ENCODE measurements around the gene NKAP. TPM values are rescaled to one million over a fixed set of nuclear protein-coding genes. Genes with fewer than 3 reads are reported as not detected.

Gene NKAP
- total RNA-seq = 10 to 100 TPM; 14.7 to 20.0 (median 15.4) TPM
- total RNA-seq (2013) = 10.0 TPM

DNA sequence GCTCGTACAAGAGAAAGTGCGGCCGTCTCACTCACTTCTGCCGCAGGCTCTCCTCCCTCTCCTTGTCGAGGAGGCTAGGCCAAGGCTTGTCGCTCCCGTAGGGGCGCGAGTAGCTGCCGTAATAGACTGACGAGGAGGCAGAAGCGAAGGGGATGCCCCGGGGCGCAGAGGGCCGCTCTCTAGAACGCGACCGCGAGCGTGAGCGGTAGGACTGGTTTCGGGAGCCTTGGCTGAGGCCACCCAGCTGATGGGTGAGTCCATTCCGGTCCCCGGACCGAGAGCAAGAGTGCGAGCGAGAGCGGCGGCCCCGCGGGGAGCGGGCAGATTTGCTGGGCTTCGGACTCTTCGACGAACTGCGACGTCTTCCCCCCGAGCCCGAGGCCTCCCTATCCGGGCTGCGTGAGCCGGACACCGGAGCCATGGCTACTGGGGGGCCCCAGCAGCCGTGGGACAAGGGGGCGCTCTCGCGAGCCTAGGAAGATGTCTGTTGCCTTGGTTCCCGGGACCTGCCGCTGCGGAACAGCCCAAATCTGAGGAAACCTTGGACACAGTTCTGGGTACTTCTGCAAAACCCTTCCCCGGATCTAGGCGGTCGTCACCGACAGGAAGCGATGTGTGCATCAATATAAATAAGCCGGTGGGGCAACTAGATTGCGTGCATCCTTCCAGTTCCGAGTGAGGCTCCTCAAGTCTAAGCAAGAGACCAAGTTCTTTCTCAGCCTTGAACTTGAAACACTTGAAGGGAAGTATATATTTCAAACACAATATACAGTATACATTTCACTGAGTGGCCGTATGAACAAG lies at the start of gene NKAP:
TSS of gene NKAP (minus strand) at position 567 of the 804 bp plus-strand sequence. CDS start at position 421, 146 bp downstream.
- intact Hi-C loops (cut with micrococcal nuclease) = no loop called here
- TF ChIP-seq, protein P1, sequence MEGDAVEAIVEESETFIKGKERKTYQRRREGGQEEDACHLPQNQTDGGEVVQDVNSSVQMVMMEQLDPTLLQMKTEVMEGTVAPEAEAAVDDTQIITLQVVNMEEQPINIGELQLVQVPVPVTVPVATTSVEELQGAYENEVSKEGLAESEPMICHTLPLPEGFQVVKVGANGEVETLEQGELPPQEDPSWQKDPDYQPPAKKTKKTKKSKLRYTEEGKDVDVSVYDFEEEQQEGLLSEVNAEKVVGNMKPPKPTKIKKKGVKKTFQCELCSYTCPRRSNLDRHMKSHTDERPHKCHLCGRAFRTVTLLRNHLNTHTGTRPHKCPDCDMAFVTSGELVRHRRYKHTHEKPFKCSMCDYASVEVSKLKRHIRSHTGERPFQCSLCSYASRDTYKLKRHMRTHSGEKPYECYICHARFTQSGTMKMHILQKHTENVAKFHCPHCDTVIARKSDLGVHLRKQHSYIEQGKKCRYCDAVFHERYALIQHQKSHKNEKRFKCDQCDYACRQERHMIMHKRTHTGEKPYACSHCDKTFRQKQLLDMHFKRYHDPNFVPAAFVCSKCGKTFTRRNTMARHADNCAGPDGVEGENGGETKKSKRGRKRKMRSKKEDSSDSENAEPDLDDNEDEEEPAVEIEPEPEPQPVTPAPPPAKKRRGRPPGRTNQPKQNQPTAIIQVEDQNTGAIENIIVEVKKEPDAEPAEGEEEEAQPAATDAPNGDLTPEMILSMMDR (IDR thresholded peaks at IDR 0.05) = no peak
- Mint-ChIP-seq H3K9me3 (no peaks in the 10 kb centered on the region), H3K27ac (peak within 1 kb of the TSS; percentile 90 to 94), H3K36me3 (no peaks in the 10 kb centered on the region), H3K4me1 (peaks cover 19 to 21% of the 10 kb centered on the region in 2 donors), H3K27me3 (ENCODE audit: low read depth in 2 of 2) (peaks cover under 1 to 10% of the 10 kb centered on the region in 2 donors), H3K4me3 (peak within 1 kb of the TSS; percentile 91)
- peak; percentile 85 to 95 (median 85) for ATAC-seq
- Histone ChIP-seq H3K36me3 (ENCODE audit: control insufficient read depth, insufficient read depth, low read length) (no peaks in the 10 kb centered on the region), H3K27me3 (ENCODE audit: control insufficient read depth, insufficient read depth, low read length) (no peaks in the 10 kb centered on the region), H3K9me3 (ENCODE audit: control insufficient read depth, insufficient read depth, low read length) (no peaks in the 10 kb centered on the region), H3K4me1 (ENCODE audit: control insufficient read depth, insufficient read depth, low read length) (peaks cover 20% of the 10 kb centered on the region), H3K27ac (ENCODE audit: low read length) (peak within 1 kb of the TSS; percentile 92), H3K4me3 (ENCODE audit: low read length) (peak within 1 kb of the TSS; percentile 82)
- DNase-seq = peak; percentile 75 to 91
- WGBS (ENCODE audit: insufficient coverage) = under 1% methylated on average over 58 of the region's 59 CpGs

DNA sequence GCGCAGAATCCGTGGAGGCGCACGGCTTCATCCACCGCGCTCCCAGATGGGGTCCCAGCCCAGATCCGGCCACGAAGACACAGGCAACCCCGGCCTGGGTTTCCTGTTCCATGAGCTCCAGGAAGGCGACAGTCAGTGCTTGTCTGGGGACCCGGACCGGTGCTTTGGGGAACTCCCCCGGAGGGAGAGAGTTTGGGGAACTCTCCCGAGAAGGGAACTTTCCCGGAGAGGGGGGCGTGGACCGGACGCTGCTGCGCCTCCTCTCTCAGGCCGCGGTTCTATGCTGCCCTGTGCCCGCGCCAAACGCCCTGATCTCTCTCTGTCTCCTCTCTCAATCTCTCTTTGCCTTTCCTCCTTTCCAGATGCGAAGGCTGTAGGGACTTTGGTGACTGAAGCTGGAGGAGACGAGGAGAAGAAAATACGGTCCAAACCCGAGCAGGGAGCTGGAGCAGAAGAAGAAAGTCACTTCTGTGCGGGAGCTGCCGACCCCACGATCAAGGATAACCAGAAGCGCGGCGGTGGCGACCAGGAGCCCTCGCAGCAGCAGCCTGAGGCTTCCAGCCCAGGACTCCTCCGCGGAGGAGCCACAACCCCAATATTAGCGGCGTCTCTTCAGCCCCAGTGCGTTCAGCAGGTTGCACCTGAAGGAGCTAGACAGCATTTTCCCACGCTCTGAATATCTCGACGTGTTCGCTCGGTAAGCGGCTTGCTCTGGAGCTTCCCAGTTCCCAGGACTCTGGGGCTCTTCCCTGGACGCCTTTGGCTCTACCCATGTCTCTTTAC lies 47.6 kb upstream of the NKAP start:
- no peaks in the 10 kb centered on the region for H3K36me3 Mint-ChIP-seq
- 2% methylated on average over 38 of the region's 48 CpGs for WGBS (ENCODE audit: insufficient coverage)
- Histone ChIP-seq H3K4me3 (ENCODE audit: low read length) (no peak overlapping the region), H3K36me3 (ENCODE audit: control insufficient read depth, insufficient read depth, low read length) (no peaks in the 10 kb centered on the region), H3K4me1 (ENCODE audit: control insufficient read depth, insufficient read depth, low read length) (peaks cover 24% of the 10 kb centered on the region), H3K27me3 (ENCODE audit: control insufficient read depth, insufficient read depth, low read length) (peaks cover 26% of the 10 kb centered on the region), H3K9me3 (ENCODE audit: control insufficient read depth, insufficient read depth, low read length) (no peaks in the 10 kb centered on the region), H3K27ac (ENCODE audit: low read length) (no peak overlapping the region)
- peak overlapping the region; percentile 53 for H3K4me3 Mint-ChIP-seq
- intact Hi-C loops (cut with micrococcal nuclease) = no loop called here
- DNase-seq (no peak), ATAC-seq (peak in 1 of 3 donors; percentile 13)
- peaks cover 0 to 9% of the 10 kb centered on the region in 2 donors for H3K4me1 Mint-ChIP-seq
- no peaks in the 10 kb centered on the region for H3K9me3 Mint-ChIP-seq
- H3K27ac Mint-ChIP-seq = no peak overlapping the region
- TF ChIP-seq, protein P1 (IDR thresholded peaks at IDR 0.05) = no peak
- H3K27me3 Mint-ChIP-seq (ENCODE audit: low read depth in 2 of 2) = peaks cover 31 to 48% of the 10 kb centered on the region in 2 donors

DNA sequence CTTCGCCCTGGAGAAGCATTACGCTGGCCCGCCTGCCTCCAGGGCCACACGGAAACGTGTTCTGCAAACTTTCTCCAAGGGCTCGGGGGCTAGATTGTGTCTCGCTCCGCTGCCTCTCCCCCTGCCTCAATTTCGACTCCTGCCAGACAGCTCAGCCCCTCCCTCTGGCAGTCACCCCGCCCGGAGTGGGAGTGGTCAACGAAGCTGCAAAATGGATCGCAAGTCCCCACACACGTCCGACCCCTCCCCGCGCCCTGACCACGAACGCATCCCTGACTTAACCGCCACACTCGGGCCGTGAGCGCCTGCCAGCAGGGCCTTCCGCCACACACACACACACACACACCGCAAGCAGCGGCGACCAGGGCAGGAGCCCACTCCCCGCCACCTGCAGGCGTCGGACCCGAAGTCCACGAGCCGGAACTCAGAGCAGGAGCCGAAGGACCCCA lies 47.0 kb upstream of the NKAP start:
- WGBS (ENCODE audit: insufficient coverage) = 1% methylated on average over 34 of the region's 34 CpGs
- Mint-ChIP-seq H3K4me3 (peak overlapping the region; percentile 53), H3K27me3 (ENCODE audit: low read depth in 2 of 2) (peaks cover 32 to 48% of the 10 kb centered on the region in 2 donors), H3K36me3 (no peaks in the 10 kb centered on the region), H3K9me3 (no peaks in the 10 kb centered on the region), H3K27ac (no peak overlapping the region), H3K4me1 (peaks cover 0 to 9% of the 10 kb centered on the region in 2 donors)
- DNase-seq (no peak), ATAC-seq (peak in 1 of 3 donors; percentile 21)
- no peak overlapping the region for H3K4me3 ChIP-seq (ENCODE audit: low read length)
- intact Hi-C loops (cut with micrococcal nuclease) = no loop called here
- no peaks in the 10 kb centered on the region for H3K36me3 ChIP-seq (ENCODE audit: control insufficient read depth, insufficient read depth, low read length)
- no peak overlapping the region for H3K27ac ChIP-seq (ENCODE audit: low read length)
- no peaks in the 10 kb centered on the region for H3K9me3 ChIP-seq (ENCODE audit: control insufficient read depth, insufficient read depth, low read length)
- peaks cover 26% of the 10 kb centered on the region for H3K27me3 ChIP-seq (ENCODE audit: control insufficient read depth, insufficient read depth, low read length)
- peaks cover 24% of the 10 kb centered on the region for H3K4me1 ChIP-seq (ENCODE audit: control insufficient read depth, insufficient read depth, low read length)
- TF ChIP-seq, protein P1 (IDR thresholded peaks at IDR 0.05) = no peak

Measured in natural killer cell (primary cell).